OCI-LY3 (cell line): ENCODE measurements around the gene NGDN.

Source experiments
- H2AFZ ChIP-seq: fragments of 200-600, 300-600 bp; shearing (Covaris generic); 2 replicates; pipeline ENCODE4 v1.6.0; 2014; ENCODE audit warnings: antibody characterized with exemption, low read depth, low read length
- H3K27ac ChIP-seq: fragments of 200-600, 300-600 bp; sonication (generic); 2 replicates; pipeline ENCODE4 v1.5.1; 2014; ENCODE audit warnings: mild to moderate bottlenecking, low read length, moderate library complexity, mixed read lengths
- H3K27me3 ChIP-seq: fragments of 200-600, 300-600 bp; sonication (generic); 2 replicates; pipeline ENCODE4 v1.6.1; 2014; ENCODE audit warnings: low read depth, low read length, mixed read lengths
- H3K36me3 ChIP-seq: fragments of 200-600, 300-600 bp; sonication (generic); replicated peaks from 2 replicates; pipeline ENCODE3; 2014; ENCODE audit warnings: low read depth, low read length, mixed read lengths
- H3K4me1 ChIP-seq: fragments of 300-600, 200-600 bp; sonication (generic); 2 replicates; pipeline ENCODE4 v1.6.1; 2014; ENCODE audit warnings: low read length, mixed read lengths
- H3K4me2 ChIP-seq: fragments of 200-600, 300-600 bp; sonication (generic); 2 replicates; pipeline ENCODE4 v1.6.1; 2014; ENCODE audit warnings: low read length, mixed read lengths
- H3K4me3 ChIP-seq: fragments of 300-600, 200-600 bp; sonication (generic); 2 replicates; pipeline ENCODE4 v1.5.1; 2014; ENCODE audit warnings: antibody characterized with exemption, mild to moderate bottlenecking, low read length, moderate library complexity
- H3K79me2 ChIP-seq: fragments of 300-600, 200-600 bp; shearing (Covaris generic); 2 replicates; pipeline ENCODE4 v1.6.1; 2014; ENCODE audit warnings: mild to moderate bottlenecking, low read length, mixed read lengths
- H3K9ac ChIP-seq: fragments of 300-600, 200-600 bp; shearing (Covaris generic); 2 replicates; pipeline ENCODE4 v1.6.0; 2014; ENCODE audit warnings: mild to moderate bottlenecking, low read length, moderate library complexity
- H3K9me3 ChIP-seq: fragments of 200-600, 300-600 bp; shearing (Covaris generic); 2 replicates; pipeline ENCODE4 v1.6.1; 2014; ENCODE audit warnings: low read length, mixed read lengths; ENCODE audit not compliant: insufficient read depth
- H4K20me1 ChIP-seq: fragments of 200-600, 300-600 bp; sonication (generic); 2 replicates; pipeline ENCODE4 v1.6.1; 2016; ENCODE audit warnings: low read length, mixed read lengths; ENCODE audit not compliant: insufficient read depth
- EZH2phosphoT487 ChIP-seq: fragments of 200-600 bp; shearing (Covaris generic); IDR thresholded peaks from 2 replicates; pipeline ENCODE4 v1.6.1; 2018; ENCODE audit warnings: antibody characterized with exemption, mixed run types, low read depth
- TF ChIP-seq, protein P1 (sequence below): fragments of 200-600, 300-600 bp; sonication (generic); IDR thresholded peaks from 2 replicates; pipeline ENCODE4 v1.5.1; 2014; ENCODE audit warnings: antibody characterized with exemption, low read length, low read depth

NGDN gene

GRCh38 chr14:23481979-23482822 is 12.7 kb downstream of the NGDN start:
- Histone ChIP-seq H3K27ac (no peak overlapping the region), H3K79me2 (no peaks in the 10 kb centered on the region), H3K4me2 (no peak overlapping the region), H2AFZ (no peak overlapping the region), H3K27me3 (no peaks in the 10 kb centered on the region), H3K4me1 (no peaks in the 10 kb centered on the region), H3K36me3 (peaks cover 42% of the 10 kb centered on the region), H3K4me3 (no peak overlapping the region), H4K20me1 (peaks cover 11% of the 10 kb centered on the region), H3K9me3 (no peaks in the 10 kb centered on the region), H3K9ac (no peak overlapping the region)
- TF ChIP-seq, protein P1, sequence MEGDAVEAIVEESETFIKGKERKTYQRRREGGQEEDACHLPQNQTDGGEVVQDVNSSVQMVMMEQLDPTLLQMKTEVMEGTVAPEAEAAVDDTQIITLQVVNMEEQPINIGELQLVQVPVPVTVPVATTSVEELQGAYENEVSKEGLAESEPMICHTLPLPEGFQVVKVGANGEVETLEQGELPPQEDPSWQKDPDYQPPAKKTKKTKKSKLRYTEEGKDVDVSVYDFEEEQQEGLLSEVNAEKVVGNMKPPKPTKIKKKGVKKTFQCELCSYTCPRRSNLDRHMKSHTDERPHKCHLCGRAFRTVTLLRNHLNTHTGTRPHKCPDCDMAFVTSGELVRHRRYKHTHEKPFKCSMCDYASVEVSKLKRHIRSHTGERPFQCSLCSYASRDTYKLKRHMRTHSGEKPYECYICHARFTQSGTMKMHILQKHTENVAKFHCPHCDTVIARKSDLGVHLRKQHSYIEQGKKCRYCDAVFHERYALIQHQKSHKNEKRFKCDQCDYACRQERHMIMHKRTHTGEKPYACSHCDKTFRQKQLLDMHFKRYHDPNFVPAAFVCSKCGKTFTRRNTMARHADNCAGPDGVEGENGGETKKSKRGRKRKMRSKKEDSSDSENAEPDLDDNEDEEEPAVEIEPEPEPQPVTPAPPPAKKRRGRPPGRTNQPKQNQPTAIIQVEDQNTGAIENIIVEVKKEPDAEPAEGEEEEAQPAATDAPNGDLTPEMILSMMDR, result no peak; the same call in 1 of the 2 replicates
- no peak for TF ChIP-seq EZH2phosphoT487

DNA sequence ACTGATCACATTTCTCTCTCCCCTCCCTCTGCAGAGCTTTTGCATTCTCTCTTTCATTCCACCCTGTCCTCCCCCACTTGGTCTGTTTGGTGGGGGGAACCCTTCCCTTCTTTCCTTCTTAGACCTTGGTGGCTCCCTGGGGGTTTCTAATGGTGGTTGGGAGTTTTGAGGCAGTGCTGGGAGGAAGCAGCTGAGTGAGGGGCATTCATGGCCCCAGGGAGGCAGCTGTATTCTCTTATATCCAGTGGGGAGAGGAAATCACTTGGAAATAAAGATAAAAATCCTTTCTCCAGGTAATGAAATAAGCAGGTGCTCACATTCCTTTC is 13.3 kb downstream of the NGDN start:
- no peak overlapping the region for H3K4me3 ChIP-seq
- H3K9ac ChIP-seq, result no peak overlapping the region
- H3K79me2 ChIP-seq, result no peaks in the 10 kb centered on the region
- H3K27ac ChIP-seq, result no peak overlapping the region
- H3K9me3 ChIP-seq, result no peaks in the 10 kb centered on the region
- peaks cover 11% of the 10 kb centered on the region for H4K20me1 ChIP-seq
- H2AFZ ChIP-seq, result no peak overlapping the region
- TF ChIP-seq, protein P1, result no peak
- TF ChIP-seq EZH2phosphoT487, result no peak
- no peaks in the 10 kb centered on the region for H3K27me3 ChIP-seq
- no peaks in the 10 kb centered on the region for H3K4me1 ChIP-seq
- no peak overlapping the region for H3K4me2 ChIP-seq
- H3K36me3 ChIP-seq, result peaks cover 38% of the 10 kb centered on the region

DNA sequence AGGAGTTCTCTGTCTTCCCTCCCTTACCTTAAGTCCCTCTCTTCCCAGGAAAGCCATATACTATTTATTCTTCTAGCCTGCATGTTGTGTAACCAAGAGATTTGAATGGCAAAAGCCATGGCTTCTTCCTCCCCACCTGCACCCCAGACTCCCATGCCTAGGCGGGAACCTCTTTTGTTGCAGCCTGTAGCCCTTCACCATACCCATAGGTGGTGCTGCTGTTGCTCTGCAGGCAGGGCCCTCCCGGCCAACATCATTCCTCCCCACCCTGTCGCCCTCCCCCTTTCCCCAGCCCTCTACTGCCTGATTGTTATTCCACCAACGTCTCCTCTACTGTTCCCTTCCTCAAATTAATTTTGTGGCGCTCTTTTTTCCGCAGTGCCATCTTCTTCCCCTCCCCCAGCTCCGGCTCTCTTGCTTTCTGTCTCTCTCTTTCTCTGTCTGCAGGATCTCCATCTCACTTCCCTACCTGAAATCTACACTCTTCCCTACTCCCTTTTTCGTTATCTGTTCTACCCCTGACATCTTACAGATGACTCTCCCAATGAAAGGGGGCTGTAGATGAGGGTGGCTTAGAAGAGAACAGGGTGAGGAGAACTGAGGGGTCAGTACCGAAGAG is 13.8 kb downstream of the NGDN start:
- Histone ChIP-seq H2AFZ (no peak overlapping the region), H3K79me2 (no peaks in the 10 kb centered on the region), H3K9me3 (no peaks in the 10 kb centered on the region), H3K4me1 (no peaks in the 10 kb centered on the region), H3K36me3 (peaks cover 37% of the 10 kb centered on the region), H3K27ac (no peak overlapping the region), H3K4me3 (no peak overlapping the region), H3K27me3 (no peaks in the 10 kb centered on the region), H4K20me1 (peaks cover 11% of the 10 kb centered on the region), H3K4me2 (no peak overlapping the region), H3K9ac (no peak overlapping the region)
- TF ChIP-seq, protein P1, result peak; percentile 43
- no peak for TF ChIP-seq EZH2phosphoT487

DNA sequence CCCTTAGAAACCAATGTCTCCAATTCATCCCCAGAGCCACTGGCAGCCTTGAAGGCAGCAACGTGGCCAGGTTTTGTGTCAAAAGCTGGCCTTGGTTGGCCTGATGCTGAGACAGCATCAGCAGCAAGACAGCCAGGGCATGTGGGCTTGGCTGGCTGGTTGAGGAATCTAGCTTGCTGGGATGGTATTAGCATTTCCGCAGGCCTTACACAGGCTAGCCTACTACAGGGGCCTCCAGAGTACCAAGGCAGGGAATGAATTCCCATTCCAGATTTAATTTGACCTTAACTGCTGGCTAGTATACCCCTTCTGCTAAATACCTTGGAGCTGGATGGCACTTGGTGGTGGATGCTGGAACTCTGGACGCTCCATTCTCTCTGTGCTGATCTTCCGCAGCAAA is 15.8 kb downstream of the NGDN start:
- Histone ChIP-seq H3K4me2 (no peak overlapping the region), H3K9me3 (no peaks in the 10 kb centered on the region), H3K36me3 (peaks cover 30% of the 10 kb centered on the region), H2AFZ (no peak overlapping the region), H3K4me1 (no peaks in the 10 kb centered on the region), H3K4me3 (no peak overlapping the region), H4K20me1 (peaks cover 11% of the 10 kb centered on the region), H3K27ac (no peak overlapping the region), H3K9ac (no peak overlapping the region), H3K79me2 (no peaks in the 10 kb centered on the region), H3K27me3 (no peaks in the 10 kb centered on the region)
- no peak for TF ChIP-seq EZH2phosphoT487
- TF ChIP-seq, protein P1, result no peak
